HG02759 (cell line): Measurements from ENCODE around the gene RFFL.

Experiments
- ATAC-seq: cut with Tn5 transposase; IDR thresholded peaks from one replicate; pipeline ENCODE4 v1.9.1; 2021; ENCODE audit warnings: mild to moderate bottlenecking, moderate library complexity; ENCODE audit not compliant: unreplicated experiment

RFFL gene

GRCh38 chr17:35082073-35082657 is 18.7 kb upstream of the RFFL start:
- no peak for ATAC-seq

- no peak for ATAC-seq
Measured at GRCh38 chr17:35081638-35082037, 18.1 kb upstream of the RFFL start.

DNA sequence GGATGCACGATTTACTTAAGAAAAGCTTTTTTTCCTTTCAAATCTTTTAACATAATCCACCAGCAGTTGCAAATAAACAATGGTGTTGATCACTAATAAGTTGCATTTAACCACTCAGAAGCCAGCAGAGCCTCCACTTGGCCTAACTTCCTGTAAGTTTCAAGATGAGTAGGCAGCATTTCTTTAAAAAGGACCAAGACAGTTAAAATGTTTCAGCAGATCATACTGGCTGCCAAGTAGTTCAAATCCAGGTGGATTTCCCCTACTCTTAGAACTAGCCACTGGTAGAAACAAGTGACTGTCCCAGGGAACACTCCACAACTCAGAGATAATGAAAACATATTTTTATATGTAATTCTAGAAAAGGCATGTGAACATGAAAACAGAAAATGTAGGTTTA is 17.0 kb upstream of the RFFL start:
- peak; percentile 63 for ATAC-seq

- ATAC-seq: no peak
Measured at GRCh38 chr17:35079547-35080423, 16.3 kb upstream of the RFFL start.

DNA sequence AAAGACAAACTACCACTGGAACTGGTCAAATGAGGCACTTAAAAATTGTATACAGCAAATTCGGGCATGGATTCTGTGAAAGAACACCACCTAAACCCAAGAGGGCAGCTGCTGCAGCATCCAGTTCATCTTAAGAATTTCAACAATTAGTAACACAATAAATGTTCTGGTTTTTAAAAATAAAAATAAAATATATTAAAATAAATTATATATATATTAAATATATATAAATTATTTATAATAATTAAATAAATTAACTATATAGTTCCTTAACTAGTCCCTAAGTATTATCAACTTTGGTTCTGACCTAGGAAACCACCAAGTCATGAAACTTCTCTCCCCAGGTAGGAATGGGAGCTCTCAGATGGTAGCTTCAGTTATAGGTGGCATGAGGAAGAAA is 13.4 kb upstream of the RFFL start:
- no peak for ATAC-seq

DNA sequence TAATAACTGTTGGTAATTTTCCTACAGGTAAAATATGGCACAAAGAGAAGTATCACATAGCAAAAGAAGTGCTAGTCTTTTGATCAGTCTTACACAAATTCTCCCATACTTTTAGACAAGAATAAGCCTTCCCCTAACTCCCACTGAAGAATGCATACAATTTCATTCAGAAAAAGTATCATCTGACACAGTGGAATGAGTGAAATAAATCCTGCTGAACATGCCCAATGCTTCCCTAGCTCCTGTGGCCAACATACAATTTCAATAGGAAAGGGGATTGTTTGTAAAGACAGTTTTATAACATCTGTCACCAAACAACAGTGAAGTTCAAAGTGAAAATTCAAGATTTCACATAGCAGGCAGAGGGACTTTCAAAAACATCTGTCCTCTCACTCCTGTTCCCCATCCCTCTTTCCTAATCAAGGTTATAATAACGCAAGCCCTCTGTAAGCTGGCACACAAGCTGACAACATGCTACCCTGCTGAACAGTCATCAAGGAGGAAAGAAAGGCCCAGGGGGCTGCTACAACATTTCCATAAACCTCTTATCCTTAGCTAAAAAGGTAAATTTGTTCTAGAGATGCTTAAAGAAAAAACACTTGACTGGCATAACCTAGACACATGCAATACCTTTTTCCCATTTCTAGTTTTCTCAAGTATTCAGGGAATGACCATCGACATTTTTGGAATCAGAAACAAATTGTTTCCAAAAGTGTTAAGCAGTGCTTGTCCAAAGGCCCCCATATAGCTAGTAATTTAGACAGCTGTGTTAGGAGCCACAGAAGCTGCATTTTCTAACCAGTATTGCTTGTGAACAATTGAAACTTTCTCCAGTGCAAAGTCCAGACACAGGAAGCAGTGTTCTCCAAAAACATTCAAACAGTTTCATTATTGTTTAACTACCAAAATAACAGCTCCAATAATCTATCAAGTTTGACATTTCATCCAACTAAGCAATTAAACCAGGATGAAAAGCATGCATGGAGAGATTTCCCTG is 11.5 kb upstream of the RFFL start:
- no peak for ATAC-seq

DNA sequence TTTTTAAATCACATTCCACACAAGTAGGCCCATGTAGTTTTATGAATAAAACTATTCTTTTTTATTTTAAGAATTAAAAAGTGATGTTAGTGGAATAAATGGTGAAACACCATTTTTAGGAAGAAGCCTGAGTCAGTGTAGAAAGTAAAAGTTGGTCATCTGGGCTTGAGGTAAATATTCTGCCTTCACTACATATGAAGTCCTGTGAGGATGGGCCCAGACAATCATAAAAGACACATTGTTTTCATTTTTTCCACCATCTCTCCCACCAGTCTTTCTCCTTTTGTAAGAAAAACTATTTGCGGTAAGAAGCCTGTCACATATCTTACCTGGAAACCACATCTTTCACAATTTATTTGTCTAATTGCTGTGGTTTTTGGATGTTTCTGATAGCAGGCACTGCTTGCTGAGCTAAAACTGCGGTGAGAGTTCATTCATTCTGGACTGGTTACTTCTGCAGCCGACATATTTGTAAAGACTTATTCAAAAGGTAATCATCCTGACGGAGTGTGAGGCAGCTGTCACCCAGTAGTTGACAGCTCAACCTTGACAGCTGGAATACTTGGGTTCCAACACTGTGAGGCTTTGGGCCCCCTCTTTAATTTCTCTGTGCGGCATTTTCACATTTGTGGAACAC is 10.6 kb upstream of the RFFL start:
- ATAC-seq: no peak

- no peak for ATAC-seq
Measured at GRCh38 chr17:35073183-35073790, 9.8 kb upstream of the RFFL start.

- ATAC-seq: no peak
Measured at GRCh38 chr17:35069311-35069710, 5.8 kb upstream of the RFFL start.

- ATAC-seq: no peak
Measured at GRCh38 chr17:35068249-35068648, 4.7 kb upstream of the RFFL start.

DNA sequence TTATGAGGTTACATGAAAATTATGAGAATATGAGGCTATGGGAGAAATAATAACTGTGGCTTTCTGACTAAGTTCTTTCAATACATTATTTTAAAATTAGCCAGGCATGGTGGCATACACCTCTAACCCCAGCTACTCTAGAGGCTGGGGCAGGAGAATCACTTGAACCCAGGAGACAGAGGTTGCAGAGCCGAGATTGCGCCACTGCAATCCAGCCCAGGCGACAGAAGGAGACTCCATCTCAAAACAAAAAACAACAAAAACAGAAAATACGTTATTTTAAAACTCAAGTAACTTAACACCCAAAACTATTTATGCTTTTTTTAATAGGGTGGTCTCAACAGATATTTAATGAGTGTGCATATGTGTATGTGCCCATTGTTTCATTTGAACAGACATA is 2.4 kb upstream of the RFFL start:
- no peak for ATAC-seq

DNA sequence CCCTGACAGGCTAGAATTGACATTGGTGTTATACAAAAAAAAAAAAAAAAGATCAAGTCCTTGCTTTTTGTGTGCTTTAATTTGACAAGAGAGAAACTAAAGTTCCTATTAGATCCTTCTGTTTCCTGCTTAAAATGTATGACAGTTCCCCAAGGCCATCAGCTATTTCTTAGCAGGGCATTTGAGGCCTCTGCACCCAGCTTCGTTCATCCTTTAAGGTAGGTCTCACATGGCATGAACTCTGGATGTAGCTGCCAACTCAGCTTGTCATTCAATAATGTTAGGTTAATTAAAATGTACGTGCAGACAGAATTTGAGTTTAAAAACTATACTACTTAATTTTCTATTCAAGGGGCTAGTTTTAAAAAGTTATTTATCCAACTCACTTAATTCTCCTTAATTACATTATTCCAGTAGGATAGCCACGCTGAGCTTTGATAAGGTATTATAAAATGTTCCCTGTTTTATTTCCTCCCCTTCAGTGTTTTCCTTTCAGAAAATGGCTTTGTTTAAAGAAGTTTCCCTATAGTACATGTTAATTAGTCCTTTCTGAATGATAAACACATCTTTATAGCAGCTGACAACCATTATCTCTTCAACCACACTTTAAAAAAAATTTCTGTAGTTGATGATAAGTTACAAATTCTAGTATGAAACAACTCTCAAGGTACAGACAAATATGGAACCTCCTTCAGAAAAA is 1.2 kb upstream of the RFFL start:
- ATAC-seq: no peak

DNA sequence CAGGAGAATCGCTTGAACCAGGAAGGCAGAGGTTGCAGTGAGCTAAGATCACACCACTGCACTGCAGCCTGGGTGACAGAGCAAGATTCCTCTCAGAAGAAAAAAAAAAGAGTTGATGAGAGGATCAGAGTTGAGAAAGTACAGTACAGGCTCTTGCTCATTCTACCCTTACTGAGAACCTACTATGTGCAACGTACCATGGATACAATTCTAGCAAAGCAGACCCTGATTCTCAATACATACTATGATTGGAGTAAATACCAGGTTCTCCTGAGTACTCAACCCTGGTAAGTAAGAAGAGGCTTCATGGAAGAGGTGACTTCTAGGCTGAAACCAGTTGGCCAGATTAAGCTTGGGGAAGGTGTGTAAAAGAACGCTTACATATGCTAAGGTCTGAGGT is 1.2 kb downstream of the RFFL start:
- ATAC-seq: no peak

- no peak for ATAC-seq
Measured at GRCh38 chr17:35057332-35057915, 6.1 kb downstream of the RFFL start.

- ATAC-seq: no peak
Measured at GRCh38 chr17:35056013-35056412, 7.5 kb downstream of the RFFL start.

GRCh38 chr17:35053204-35053603 is 10.3 kb downstream of the RFFL start:
- no peak for ATAC-seq

DNA sequence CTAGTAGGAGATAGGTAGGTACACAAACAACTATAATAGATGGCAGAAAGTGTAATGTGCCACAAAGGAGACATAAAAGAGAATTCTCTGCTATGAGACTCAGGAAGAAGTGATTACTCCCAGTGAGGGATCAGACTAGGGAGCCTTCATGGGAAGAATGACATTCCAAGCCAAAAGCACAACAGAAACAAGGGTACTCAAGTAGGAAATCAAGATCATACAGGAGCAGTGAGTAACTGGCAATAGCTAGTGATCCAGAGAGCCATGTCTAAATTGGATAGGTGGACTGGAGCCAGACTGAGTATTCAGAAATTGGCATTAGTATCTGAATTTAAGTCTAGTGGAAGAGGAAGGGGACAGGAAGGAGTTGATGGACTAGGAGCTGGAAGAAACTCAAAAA is 10.7 kb downstream of the RFFL start:
- ATAC-seq: no peak

GRCh38 chr17:35052241-35052610 is 11.3 kb downstream of the RFFL start:
- ATAC-seq: peak; percentile 11

DNA sequence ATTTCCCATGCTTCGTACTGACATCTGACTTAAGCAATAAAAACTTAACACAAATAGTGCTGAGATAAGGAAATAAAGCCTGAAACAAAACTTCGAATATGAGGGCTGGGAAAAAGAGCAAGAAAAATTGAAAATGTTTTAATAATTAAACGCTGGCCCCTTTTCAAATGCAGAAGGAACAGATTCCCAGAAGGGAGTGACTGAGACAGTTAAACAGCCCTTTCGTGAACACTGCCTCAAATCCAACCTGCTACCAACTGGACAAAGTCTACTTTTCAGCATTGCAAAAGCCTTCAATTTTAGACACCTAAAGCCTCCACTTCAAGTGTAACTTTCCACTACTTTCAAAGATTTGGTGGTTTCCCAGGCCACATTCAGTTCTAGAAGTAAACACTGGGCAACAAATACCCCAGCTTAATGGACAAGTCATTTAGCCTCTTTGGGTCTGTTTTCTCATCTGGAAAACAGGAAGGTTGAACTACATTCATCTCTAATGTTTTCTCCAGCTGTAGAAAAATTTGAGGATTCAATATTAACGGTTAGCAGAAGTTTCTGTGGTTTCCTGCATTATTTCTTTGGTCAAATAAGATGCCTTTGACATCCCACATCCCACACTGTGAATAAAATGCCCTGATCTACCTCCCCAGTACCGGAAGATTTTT is 11.8 kb downstream of the RFFL start:
- ATAC-seq: peak; percentile 44
